ENCODE measurements around the gene OR56A1. TPM values are rescaled to one million over a fixed set of nuclear protein-coding genes. Genes with fewer than 3 reads are reported as not detected.

The OR56A1 gene
- total RNA-seq, 1 donor = under 0.01 TPM

DNA sequence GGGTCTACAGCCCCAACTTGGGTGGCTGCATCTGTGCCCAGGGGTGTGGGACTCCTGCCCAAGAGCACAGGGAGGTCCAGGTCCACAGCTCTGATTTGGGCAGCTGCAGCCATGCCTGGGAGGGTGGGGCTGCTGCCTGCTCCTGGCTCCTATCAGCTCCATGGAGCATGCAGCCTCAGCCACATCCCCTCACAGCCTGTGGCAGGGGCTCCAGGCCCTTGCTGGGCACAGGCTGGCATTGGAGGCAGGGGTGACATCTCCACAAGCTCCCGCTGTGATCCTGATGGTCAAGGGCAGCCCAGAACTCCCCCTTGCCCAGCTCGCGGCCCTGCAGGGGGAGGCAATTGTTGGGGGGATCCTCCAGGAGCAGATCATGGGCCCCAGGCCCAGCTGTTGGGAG, 17.5 kb downstream of the OR56A1 start:
- H3K4me3 ChIP-seq (ENCODE audit: low read depth, low read length) = no peak overlapping the region
- TF ChIP-seq, protein P1, sequence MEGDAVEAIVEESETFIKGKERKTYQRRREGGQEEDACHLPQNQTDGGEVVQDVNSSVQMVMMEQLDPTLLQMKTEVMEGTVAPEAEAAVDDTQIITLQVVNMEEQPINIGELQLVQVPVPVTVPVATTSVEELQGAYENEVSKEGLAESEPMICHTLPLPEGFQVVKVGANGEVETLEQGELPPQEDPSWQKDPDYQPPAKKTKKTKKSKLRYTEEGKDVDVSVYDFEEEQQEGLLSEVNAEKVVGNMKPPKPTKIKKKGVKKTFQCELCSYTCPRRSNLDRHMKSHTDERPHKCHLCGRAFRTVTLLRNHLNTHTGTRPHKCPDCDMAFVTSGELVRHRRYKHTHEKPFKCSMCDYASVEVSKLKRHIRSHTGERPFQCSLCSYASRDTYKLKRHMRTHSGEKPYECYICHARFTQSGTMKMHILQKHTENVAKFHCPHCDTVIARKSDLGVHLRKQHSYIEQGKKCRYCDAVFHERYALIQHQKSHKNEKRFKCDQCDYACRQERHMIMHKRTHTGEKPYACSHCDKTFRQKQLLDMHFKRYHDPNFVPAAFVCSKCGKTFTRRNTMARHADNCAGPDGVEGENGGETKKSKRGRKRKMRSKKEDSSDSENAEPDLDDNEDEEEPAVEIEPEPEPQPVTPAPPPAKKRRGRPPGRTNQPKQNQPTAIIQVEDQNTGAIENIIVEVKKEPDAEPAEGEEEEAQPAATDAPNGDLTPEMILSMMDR (IDR thresholded peaks at IDR 0.05; ENCODE audit: insufficient read depth, low read length) = no peak
- DNase-seq (ENCODE audit: low read depth) = no peak

- TF ChIP-seq, protein P1 (IDR thresholded peaks at IDR 0.05; ENCODE audit: insufficient read depth, low read length) = no peak
- no peak overlapping the region for H3K4me3 ChIP-seq (ENCODE audit: low read depth, low read length)
- no peak for DNase-seq (ENCODE audit: low read depth)
These were observed 18.4 kb downstream of the OR56A1 start for GRCh38 chr11:6012035-6012668.

GRCh38 chr11:6006846-6007245, 23.7 kb downstream of the OR56A1 start, which contains the start of gene OR56A4:
Gene OR56A4 (minus strand): TSS chr11:6006946. CDS start chr11:6002992, 3,954 bp downstream.
- TF ChIP-seq, protein P1 (IDR thresholded peaks at IDR 0.05; ENCODE audit: insufficient read depth, low read length) = no peak
- no peak for DNase-seq (ENCODE audit: low read depth)
- no peak within 1 kb of the TSS for H3K4me3 ChIP-seq (ENCODE audit: low read depth, low read length)

DNA sequence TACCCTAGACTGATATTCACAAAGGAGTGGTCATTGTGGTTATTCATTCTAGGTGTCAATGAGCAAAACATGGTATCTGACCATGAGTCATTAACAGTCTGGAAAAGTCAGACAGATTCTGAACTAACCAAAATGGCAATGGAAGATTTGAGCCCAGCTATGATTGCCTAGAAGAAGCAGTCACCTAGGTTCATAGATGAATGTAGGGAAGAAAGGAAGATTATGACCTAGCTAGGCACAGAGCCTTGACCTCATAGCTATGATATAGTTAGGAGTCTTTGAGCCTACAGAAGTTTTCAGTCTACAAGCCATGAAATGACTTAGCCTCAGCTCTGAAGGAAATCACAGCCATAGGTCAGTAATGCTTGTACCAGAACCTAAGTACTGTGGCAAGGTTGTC, 24.2 kb downstream of the OR56A1 start:
- H3K4me3 ChIP-seq (ENCODE audit: low read depth, low read length) = no peak overlapping the region
- no peak for DNase-seq (ENCODE audit: low read depth)
- TF ChIP-seq, protein P1 (IDR thresholded peaks at IDR 0.05; ENCODE audit: insufficient read depth, low read length) = no peak

GRCh38 chr11:6002202-6002699, 28.3 kb downstream of the OR56A1 start:
- no peak overlapping the region for H3K4me3 ChIP-seq (ENCODE audit: low read depth, low read length)
- TF ChIP-seq, protein P1 (IDR thresholded peaks at IDR 0.05; ENCODE audit: insufficient read depth, low read length) = no peak
- DNase-seq (ENCODE audit: low read depth) = no peak

- DNase-seq (ENCODE audit: low read depth) = no peak
- TF ChIP-seq, protein P1 (IDR thresholded peaks at IDR 0.05; ENCODE audit: insufficient read depth, low read length) = no peak
- H3K4me3 ChIP-seq (ENCODE audit: low read depth, low read length) = no peak overlapping the region
These were observed 35.8 kb downstream of the OR56A1 start for GRCh38 chr11:5994791-5995190.
